ENCODE results near the gene PRR23E. TPM values are rescaled to one million over a fixed set of nuclear protein-coding genes. Genes with fewer than 3 reads are reported as not detected.

Gene PRR23E
- total and polyA plus RNA-seq, 2 experiments from 2014 or later: not detected

DNA sequence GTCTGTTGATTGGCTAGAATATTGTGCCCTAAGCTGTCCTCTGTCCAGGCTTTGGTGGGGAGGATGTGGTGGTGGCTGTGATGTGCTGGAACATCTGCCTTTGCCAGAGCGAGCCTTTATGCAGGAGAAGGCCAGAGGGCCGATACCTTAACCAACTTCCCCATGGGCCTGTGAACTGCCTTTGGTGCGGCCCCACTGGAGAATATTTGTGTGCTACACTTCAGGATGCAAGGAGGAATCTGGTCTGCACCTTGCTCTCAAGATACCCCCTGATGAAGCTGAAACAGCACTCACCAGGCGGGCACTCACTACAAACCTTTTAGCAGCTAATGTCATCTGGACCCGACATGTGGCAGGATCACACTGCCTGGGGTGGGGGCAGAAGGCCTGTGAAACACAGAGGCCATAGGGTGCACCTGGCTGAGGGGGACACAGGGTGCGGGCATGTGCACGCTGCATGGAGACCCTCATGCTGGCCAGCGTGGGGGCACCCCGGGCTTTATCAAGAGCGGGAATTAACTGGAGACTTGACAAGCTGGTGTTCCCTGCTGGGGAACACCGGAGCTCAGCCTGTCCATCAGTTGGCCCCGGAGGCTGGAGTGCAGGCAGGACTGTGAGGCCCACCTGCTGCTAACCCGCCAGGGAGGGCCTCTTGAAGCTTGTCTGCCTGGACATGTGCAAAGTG lies 16.4 kb downstream of the PRR23E start:
- TF ChIP-seq POLR2AphosphoS5 (IDR thresholded peaks at IDR 0.05; ENCODE audit: low read depth) (no peak), JUNB (IDR thresholded peaks at IDR 0.05; ENCODE audit: unreplicated experiment) (no peak)
- TF ChIP-seq, protein P1, sequence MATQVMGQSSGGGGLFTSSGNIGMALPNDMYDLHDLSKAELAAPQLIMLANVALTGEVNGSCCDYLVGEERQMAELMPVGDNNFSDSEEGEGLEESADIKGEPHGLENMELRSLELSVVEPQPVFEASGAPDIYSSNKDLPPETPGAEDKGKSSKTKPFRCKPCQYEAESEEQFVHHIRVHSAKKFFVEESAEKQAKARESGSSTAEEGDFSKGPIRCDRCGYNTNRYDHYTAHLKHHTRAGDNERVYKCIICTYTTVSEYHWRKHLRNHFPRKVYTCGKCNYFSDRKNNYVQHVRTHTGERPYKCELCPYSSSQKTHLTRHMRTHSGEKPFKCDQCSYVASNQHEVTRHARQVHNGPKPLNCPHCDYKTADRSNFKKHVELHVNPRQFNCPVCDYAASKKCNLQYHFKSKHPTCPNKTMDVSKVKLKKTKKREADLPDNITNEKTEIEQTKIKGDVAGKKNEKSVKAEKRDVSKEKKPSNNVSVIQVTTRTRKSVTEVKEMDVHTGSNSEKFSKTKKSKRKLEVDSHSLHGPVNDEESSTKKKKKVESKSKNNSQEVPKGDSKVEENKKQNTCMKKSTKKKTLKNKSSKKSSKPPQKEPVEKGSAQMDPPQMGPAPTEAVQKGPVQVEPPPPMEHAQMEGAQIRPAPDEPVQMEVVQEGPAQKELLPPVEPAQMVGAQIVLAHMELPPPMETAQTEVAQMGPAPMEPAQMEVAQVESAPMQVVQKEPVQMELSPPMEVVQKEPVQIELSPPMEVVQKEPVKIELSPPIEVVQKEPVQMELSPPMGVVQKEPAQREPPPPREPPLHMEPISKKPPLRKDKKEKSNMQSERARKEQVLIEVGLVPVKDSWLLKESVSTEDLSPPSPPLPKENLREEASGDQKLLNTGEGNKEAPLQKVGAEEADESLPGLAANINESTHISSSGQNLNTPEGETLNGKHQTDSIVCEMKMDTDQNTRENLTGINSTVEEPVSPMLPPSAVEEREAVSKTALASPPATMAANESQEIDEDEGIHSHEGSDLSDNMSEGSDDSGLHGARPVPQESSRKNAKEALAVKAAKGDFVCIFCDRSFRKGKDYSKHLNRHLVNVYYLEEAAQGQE (IDR thresholded peaks at IDR 0.05; ENCODE audit: unreplicated experiment): no peak
- Histone ChIP-seq H3K4me2 (no peak overlapping the region), H3F3A (replicated peaks; ENCODE audit: low read depth) (no peaks in the 10 kb centered on the region), H2AFZ (no peak overlapping the region), H4K20me1 (replicated peaks; ENCODE audit: insufficient read depth) (no peaks in the 10 kb centered on the region), H3K79me2 (replicated peaks; ENCODE audit: insufficient read depth) (no peaks in the 10 kb centered on the region), H3K4me1 (ENCODE audit: insufficient read depth) (no peaks in the 10 kb centered on the region), H3K4me3 (no peak overlapping the region), H3K27me3 (ENCODE audit: insufficient read depth) (no peaks in the 10 kb centered on the region), H3K9me2 (ENCODE audit: insufficient read depth) (0 out of 2 replicates have a peak, but pooled peaks cover 5% of the 10 kb centered on the region), H3K36me3 (ENCODE audit: insufficient read depth) (no peaks in the 10 kb centered on the region), H3K27ac (ENCODE audit: low read depth) (no peak overlapping the region)
- H3K36me3 Mint-ChIP-seq (ENCODE audit: low read depth): no peaks in the 10 kb centered on the region
- DNase-seq (ENCODE audit: low spot score) (no peak), ATAC-seq (no peak)
- H3K9me3 Mint-ChIP-seq: no peaks in the 10 kb centered on the region
- no peak overlapping the region for H3K27ac Mint-ChIP-seq
- H3K4me1 Mint-ChIP-seq: no peaks in the 10 kb centered on the region; the same call in 1 of the 3 replicates
- H3K27me3 Mint-ChIP-seq (ENCODE audit: insufficient read depth, low read depth, poor library complexity): peaks cover 16% of the 10 kb centered on the region
- no peak overlapping the region for H3K4me3 Mint-ChIP-seq

DNA sequence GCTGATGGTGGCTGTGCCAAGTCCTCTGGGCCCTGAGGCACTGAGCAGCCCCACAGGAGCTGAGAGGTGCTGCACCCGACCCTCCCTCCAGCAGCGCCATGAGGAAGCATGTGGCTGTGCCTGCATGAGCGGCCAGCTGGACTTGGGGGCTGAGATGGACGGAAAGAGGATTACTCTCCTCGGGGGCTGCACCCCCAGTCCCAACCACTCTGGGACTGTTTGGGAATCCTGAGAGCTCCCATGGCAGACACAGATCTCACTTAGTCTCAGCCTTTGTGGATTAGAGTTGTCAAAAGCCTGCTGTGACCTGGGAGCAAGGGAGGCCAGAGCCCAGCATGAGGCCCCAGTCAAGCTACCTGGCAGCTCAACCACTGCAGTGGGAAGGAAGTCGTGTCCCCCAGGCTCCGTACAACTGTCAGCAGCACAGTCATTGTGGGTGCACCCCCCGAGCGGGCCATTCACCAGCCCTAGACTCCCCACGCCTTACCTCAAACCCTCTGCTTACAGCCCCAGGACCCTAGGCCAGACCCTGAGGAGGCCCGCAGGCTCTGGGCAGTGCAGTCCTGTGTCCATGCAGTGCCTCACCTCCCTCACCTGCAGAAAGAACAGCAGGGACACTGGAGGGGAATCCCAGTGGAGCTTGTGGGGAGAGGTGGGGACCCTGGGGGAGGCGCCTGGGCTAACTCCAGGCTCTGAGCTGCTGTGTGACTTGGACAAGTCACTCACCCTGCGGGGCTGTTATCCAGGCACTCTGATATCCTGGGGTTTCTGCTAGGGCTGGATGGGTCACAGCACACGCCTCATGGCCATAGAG lies 17.1 kb downstream of the PRR23E start:
- ATAC-seq (peak; percentile 65), DNase-seq (ENCODE audit: low spot score) (no peak)
- Histone ChIP-seq H3K36me3 (ENCODE audit: insufficient read depth) (no peaks in the 10 kb centered on the region), H3K27me3 (ENCODE audit: insufficient read depth) (no peaks in the 10 kb centered on the region), H3K4me1 (ENCODE audit: insufficient read depth) (no peaks in the 10 kb centered on the region), H3K4me3 (no peak overlapping the region), H2AFZ (no peak overlapping the region), H3K9me2 (ENCODE audit: insufficient read depth) (no peaks in the 10 kb centered on the region), H3K27ac (ENCODE audit: low read depth) (no peak overlapping the region), H3K4me2 (no peak overlapping the region), H4K20me1 (replicated peaks; ENCODE audit: insufficient read depth) (no peaks in the 10 kb centered on the region), H3F3A (replicated peaks; ENCODE audit: low read depth) (no peaks in the 10 kb centered on the region), H3K79me2 (replicated peaks; ENCODE audit: insufficient read depth) (no peaks in the 10 kb centered on the region)
- H3K27ac Mint-ChIP-seq: no peak overlapping the region
- no peak overlapping the region for H3K4me3 Mint-ChIP-seq
- no peaks in the 10 kb centered on the region for H3K36me3 Mint-ChIP-seq (ENCODE audit: low read depth)
- no peaks in the 10 kb centered on the region for H3K9me3 Mint-ChIP-seq
- peaks cover 16% of the 10 kb centered on the region for H3K27me3 Mint-ChIP-seq (ENCODE audit: insufficient read depth, low read depth, poor library complexity)
- H3K4me1 Mint-ChIP-seq: no peaks in the 10 kb centered on the region; the same call in 1 of the 3 replicates
- TF ChIP-seq POLR2AphosphoS5 (IDR thresholded peaks at IDR 0.05; ENCODE audit: low read depth): no peak
- no peak for TF ChIP-seq NANOG (IDR thresholded peaks at IDR 0.05; ENCODE audit: borderline replicate concordance)
- TF ChIP-seq ZNF331 (CRISPR knock-in tag; IDR thresholded peaks at IDR 0.05; ENCODE audit: low read depth): no peak
- TF ChIP-seq, protein P2, sequence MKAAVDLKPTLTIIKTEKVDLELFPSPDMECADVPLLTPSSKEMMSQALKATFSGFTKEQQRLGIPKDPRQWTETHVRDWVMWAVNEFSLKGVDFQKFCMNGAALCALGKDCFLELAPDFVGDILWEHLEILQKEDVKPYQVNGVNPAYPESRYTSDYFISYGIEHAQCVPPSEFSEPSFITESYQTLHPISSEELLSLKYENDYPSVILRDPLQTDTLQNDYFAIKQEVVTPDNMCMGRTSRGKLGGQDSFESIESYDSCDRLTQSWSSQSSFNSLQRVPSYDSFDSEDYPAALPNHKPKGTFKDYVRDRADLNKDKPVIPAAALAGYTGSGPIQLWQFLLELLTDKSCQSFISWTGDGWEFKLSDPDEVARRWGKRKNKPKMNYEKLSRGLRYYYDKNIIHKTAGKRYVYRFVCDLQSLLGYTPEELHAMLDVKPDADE (IDR thresholded peaks at IDR 0.05): no peak
- TF ChIP-seq EZH2 (IDR thresholded peaks at IDR 0.05; ENCODE audit: low read depth, unreplicated experiment): no peak
- TF ChIP-seq, protein P3, sequence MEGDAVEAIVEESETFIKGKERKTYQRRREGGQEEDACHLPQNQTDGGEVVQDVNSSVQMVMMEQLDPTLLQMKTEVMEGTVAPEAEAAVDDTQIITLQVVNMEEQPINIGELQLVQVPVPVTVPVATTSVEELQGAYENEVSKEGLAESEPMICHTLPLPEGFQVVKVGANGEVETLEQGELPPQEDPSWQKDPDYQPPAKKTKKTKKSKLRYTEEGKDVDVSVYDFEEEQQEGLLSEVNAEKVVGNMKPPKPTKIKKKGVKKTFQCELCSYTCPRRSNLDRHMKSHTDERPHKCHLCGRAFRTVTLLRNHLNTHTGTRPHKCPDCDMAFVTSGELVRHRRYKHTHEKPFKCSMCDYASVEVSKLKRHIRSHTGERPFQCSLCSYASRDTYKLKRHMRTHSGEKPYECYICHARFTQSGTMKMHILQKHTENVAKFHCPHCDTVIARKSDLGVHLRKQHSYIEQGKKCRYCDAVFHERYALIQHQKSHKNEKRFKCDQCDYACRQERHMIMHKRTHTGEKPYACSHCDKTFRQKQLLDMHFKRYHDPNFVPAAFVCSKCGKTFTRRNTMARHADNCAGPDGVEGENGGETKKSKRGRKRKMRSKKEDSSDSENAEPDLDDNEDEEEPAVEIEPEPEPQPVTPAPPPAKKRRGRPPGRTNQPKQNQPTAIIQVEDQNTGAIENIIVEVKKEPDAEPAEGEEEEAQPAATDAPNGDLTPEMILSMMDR (conservative IDR thresholded peaks at IDR 0.05; ENCODE audit: low read depth in 2 of 2): no peak
- no peak for TF ChIP-seq STAT1 (IDR thresholded peaks at IDR 0.05; ENCODE audit: unreplicated experiment)
- TF ChIP-seq EZH2phosphoT487 (IDR thresholded peaks at IDR 0.05; ENCODE audit: unreplicated experiment): no peak
- TF ChIP-seq JUNB (IDR thresholded peaks at IDR 0.05; ENCODE audit: unreplicated experiment): no peak
- TF ChIP-seq, protein P1 (IDR thresholded peaks at IDR 0.05; ENCODE audit: unreplicated experiment): no peak

Data from GM23338 (cell line).